DMS153 (cell line): ENCODE results near the gene EDC3.
A peak's percentile ranks its signal among the peaks of the same experiment; 100 is the strongest.
"Not testable (repeated sequence)": the region's sequence is repeated elsewhere in the genome, so short reads cannot be mapped to it uniquely, and the experiment has no call there.

Experiments
- DNase-seq: peaks from one replicate; lab custom pipeline; 2025; lab: John Stamatoyannopoulos, UW

EDC3 gene

DNA sequence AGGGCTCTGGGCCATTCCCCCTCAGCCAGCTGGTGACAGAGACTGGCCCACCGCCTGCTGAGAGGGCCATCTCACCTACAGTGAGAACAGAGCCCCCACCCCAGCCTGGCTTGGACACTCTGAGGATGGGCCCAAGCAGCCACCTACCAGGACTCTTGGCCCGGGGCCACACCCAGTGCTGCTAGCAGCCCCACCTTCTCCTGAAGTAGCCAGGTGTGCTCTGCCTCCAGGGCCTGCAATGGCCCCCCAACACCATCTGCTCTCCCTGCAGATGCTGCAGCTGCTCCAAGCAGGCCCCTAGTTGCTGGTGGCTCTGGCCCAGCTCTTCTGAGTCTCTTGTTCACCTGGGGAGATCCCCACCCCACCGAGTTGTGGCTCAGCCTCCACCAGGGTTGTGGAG lies 87.0 kb downstream of the EDC3 start:
- DNase-seq: no peak

DNA sequence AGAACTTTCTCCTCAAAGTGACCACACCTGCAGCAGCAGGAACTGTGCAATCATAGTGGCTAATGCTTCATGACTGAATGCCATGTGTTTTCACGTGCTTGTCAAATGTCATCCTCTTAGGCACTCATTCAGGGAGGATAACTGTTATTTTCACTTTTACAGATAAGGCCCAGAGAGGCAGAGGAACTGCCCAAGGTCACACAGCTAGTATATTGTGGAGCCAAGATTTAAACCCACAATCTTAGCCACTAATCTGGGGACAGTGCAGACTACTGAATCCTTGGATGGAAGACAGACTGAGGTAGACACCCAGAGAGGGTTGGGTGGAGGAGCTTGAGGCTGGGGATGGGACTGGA lies 90.1 kb downstream of the EDC3 start:
- DNase-seq: no peak

DNA sequence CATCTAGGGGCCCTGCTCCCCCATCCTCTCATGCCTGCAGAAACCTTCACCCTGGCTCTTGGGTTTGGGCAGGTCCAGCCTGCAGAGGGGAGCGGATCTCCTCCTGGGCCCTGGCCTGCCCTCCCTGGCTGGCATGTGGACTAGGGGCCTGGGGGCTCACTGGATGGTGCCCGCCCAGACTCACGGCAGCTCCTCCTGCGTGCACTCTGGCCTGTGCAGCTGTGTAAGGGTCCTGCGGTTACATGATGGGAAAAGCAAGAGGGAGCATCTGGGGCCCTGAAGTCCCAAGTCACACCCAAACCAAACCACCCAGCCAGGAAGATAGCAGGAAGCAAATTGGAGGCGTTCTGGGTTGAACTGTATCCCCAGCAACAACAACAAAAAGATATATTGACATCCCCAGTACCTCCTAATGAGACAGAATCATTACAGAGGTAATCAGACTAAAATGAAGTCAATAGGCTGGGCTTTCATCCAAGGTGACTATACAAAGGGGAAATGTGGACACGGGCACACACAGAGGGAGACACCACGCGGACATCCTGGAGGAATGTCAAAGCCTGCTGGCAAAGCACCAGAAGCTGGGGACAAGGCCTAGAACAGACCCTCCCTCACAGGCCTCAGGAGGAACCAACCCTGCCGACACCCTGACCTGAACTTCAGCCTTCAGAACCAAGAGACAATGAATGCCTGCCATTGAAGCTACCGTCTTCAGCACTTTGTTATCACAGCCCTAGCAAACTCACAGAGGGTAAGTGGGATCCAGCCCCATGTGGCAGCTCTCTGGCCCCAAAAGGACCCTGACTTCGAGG lies 90.6 kb downstream of the EDC3 start:
- DNase-seq: peak; percentile 27

DNA sequence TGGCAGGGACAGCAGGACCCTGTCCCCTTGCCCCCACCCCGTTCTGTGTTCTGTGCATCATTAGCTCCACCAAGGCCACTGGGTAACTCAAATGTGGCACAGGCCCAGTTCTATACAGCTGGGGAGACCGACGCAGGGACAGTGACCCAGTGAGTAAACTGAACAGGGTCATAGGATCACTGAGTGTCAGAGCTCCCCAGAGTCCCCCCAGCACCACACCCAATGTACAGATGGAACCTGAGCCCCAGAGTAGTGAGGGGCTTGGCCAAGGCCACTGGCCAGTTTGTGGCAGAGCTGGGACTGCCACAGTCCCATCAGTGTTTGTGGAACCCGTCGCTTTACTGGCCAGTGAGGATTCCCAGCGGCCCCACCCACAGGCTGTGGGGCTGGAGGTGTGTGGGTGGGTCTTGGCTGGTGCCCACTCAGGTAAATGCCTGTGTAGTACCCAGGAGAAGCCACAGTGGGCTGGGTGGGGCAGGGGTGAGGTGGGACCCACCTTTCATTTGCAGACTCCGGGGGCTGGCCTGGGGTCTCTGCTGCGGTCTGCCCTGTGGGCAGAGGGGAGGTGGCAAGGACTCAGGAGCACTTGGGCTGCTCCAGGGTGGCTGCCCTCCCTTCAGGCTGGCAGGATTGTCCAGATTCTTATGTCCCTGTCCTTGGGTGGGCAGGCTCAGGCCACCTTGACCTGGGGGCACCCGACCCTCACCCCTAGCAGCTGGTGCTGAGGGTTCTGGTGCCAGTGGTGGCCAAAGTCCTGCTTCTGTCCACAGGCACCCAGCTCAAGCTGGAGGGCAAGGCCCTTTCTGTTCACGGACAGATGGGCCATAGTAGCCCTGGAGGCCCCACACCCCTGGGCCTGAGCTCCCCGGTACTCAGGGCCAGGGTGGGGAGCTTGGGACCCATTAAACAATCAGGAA lies 91.8 kb downstream of the EDC3 start:
- DNase-seq: no peak

DNA sequence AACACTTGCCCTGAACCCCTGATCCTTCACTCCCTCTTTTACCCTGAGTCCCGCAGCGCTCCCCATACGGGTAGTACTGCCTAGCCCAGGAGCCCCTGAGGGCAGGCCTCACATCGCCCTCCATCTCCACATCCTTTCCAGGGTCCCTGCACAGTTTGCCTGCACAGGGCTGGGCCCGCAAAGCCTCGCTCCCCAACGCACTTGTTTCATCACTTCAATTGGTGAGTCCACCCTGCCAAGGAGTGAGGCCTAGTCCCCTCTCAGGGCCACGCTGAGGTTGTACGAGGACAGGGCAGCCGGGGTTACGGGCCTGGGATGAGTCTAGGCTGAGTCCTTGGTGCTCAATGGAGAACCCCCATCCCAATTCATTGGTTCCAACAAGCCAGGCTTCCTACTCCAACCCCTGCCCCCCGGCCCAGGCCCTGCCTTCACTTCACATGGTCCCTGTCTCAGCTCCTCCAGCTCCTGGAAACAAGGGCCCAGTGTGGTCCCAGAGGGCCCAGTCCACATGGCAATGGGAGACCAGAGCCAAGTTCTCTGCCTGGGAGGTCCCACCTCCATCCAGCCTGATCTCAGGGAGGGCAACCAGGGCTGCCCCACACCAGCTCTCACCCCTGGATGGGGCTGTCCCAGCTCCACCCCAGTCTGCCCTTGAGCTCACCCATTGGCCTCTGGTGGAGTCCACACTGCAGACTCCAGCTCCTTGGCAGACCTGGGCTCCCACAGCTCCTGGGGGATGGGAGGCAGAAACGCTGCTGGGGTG lies 92.6 kb downstream of the EDC3 start:
- no peak for DNase-seq

DNA sequence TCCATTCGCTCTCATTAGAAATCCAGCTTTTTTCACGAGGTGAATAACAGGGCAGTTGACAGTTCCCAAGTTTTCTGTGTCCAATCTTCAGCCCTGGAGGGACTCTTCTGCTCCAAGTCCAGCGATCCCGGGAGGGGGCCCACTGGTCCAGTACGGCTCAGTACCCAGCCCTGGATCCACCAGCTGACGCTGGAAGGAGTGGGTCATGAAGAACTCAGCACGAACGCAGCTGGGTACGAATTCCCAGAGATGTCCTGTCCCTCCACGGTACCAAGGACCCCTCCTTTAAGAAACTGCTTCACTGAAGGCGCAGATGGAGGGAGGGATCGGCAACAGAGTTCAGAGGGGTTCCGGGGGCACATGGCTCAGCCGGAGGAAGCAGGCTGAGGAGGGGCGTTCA lies 96.7 kb downstream of the EDC3 start:
- no peak for DNase-seq

DNA sequence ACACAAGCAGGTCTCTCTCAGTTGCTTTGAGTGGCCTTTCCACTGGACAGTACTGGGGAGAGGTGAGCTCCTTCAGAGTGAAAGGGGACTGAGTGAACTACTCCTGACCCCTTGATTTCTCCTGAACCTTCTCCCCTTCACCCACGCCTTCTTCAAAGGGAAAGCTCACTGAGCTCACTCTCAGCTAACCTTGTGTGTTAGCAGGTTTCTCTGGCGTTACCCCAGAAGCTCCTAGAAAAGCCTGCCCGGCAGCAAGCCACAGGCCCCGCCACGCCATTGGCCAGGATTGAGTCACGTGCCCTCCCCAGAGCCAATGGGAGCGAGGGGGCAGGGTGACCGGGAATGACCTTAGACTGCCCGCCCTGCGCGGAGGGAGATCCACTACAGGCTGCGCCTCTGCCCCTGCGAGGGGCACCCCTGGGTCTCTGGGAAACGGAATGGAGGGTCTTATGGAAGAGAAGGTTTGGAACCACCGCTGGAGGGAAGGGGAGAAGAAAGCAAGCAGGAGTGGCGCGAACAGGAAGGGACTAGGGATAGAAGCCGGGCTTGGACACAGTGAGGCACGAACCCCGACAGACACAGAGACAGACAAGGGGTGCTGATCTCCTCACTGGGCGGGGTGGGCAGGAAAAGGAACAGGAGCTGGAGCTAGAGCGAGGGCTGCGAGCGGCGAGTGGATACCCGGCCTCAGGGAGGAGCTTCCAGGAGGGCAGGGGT lies 97.5 kb downstream of the EDC3 start:
- peak; percentile 47 for DNase-seq

DNA sequence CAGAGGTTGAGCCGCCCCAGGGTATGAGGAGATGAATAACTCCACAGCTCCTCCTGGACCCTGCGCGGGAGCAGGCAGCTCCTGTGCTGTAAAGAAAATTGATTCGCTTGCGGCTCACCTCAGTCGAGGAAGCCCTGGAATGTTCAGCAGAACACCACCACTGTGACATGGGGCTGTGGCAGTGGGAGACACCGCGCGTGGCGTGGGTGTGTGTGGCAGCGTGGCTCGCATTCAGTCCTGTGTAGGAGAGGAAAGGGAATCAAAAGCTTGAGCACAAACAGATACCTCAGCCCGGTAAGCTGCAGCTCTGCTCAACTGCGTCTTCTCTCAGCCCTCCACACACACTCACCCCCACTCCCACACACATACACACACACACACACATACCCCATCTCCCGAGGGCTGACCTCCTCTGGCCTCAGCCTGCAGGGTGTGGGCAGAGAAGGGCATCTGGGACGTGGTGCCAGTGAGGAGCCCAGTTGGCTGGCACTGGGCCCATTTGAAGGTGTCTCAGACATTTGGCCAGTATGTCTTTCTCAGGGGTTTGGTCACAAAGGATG lies 98.6 kb downstream of the EDC3 start:
- DNase-seq: not testable (repeated sequence)

DNA sequence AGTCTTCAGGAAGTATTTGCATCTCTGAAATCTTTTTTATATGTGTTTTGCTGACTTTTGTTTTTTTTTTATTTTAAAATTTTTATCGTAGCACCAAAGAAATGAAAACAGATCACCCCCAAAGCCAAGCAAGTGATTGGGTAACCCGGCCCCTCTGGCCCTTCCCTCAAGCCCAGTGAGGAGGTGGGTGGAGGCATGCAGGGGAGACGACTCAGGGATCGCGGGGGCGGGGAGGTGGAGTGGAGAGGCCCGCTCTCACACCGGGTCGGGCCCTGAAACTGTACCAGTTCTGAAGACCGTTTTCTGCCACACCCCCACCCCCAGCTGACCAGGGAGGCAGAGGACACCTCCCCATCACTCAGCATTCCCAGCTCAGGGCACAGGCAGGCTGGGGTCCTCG lies 99.1 kb downstream of the EDC3 start:
- not testable (repeated sequence) for DNase-seq

DNA sequence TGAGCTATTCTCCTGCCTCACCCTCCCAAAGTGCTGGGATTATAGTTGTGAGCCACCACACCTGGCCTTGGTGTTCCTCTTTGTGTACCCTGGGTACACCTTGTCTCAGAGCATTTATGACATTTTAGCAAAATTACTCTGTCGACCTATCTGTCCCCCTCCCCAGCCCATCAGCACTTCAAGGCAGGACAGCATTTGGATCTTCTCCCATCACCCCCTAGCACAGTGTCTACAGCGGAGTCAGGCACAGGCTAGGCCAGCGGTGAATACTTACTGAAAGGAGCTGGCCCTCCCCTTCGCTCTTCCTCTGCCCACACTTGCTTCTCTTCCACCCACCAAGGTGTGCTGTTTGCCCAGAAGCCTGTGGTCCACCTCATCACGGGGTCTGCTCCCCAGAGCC lies 100.6 kb downstream of the EDC3 start:
- DNase-seq: no peak

DNA sequence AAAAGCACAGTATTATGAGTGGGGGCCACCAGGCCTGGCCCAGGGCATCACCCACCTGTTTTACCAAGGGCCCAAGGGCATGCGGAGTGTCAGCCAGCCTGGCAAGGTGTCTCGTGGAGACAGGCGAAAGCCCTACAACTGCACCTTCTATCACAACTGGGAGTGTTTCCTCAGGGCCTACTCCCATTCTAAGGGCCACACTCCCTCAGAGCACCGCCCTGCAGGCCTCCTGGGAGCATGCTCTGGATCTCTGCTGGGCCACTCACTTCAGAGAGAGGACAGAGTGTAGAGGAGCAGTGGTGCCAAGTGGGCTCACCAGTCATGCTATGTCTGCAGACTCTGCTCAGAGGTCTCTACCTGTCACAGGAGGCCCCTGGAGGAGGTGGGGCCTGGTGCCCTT lies 101.4 kb downstream of the EDC3 start:
- no peak for DNase-seq

DNA sequence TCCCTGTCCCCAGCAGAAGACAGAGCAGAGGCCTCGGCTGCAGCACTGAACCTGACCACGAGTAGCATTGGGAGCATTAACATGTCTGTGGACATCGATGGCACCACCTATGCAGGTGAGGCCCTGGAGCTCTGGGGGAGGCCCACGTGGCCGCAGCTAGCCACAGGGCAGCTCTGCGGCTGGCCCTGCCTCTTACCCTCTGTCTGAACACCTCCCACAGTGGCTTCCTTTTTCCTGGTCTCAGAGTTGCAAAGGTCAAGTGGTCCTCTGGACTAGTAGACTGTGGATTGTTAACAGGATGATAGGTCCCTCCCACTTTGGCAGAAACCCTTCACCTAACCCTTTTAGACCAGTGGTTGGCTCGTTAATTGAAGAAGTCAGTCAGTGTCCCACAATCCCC lies 102.7 kb downstream of the EDC3 start:
- DNase-seq: no peak

DNA sequence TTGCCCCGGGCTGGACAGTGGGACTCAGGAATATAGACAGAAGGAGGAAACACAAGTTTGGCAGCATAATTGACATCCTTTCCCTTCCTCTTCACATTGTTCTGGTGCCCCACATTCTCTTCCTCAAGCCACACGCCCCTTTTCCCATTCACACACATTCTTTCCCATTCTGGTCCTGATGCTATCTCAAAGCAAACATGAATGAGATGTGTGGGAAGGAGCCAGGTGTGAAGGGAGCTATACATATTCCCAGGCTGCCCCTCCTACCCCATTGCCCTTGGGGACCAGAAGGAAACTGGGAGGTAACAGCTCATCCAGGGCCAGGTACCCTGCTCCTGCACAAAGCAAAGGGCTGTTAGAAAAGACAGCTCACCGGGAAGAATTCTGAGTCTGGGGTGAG lies 103.6 kb downstream of the EDC3 start:
- no peak for DNase-seq

DNA sequence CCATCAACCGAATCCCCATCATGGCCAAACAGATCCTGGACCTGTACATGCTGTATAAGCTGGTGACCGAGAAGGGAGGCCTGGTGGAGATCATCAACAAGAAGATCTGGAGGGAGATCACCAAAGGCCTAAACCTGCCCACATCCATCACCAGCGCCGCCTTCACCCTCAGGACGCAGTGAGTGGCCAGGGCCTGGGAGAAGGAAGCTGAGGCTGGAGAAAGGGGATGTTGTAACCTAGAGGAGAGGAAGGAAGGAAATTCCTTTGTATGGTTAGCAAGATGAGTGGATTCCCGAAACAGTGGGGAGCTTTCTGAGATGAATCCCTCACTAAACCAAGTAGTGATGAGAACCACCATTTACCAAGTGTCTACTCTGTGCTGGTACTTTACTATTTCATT lies 106.0 kb downstream of the EDC3 start:
- no peak for DNase-seq

DNA sequence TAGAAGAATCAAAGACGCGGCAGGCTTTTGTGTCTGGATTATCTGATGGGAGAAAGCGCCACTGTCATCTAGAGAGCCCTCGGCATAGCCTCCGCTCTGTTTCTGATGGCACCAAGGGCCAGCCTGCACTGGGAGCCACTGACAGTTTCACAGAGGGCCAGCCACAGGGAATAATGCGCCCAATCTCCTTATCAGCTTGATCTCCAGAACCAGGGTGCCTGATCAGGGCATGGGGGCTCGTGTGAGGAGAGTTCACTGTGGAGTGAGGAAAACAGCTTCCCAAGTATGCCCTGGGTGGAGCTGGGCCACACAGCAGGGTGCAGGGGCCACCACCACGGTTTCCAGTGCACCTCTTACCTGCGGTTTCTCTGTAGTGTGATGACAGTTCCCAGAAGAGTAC lies 110.0 kb downstream of the EDC3 start:
- DNase-seq: no peak

DNA sequence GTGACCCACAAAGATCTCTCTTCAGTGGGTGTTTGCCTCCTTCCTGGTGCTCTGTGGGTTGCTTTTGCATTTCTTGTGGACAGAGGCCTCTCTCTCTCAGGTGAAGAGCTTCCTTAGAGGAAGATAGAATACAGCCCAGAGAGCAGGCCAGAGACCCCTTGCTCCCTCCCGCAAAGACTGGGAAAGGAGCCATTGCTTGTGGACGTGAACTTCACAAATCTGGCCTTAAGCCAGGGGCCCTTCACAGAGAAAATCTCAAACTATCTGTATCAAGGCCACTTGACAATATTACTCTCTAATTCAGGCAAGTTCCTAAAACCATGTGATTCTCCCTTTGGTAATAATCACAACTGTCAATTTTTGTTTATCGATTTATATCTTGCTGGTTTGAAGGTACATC lies 110.6 kb downstream of the EDC3 start:
- DNase-seq: no peak

DNA sequence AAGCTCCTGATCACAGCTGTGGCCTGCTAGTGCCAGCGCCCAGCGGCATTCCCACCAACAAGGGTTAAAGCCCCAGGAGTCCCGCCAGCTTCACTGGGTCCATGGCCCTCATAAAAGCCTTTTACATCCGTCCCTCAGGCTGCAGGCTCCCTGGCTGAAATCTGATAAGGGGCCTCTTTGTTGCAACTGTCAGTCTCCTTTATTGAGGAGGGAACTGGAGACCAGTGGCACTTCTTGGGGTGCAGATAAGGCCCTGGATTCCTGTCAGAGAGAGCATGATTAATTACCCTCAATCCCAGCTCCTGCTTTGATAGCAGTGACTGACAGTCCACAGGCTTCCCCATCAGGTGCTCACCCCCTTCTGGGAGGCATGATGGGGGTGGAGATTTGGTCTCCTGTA lies 111.0 kb downstream of the EDC3 start:
- DNase-seq: no peak

DNA sequence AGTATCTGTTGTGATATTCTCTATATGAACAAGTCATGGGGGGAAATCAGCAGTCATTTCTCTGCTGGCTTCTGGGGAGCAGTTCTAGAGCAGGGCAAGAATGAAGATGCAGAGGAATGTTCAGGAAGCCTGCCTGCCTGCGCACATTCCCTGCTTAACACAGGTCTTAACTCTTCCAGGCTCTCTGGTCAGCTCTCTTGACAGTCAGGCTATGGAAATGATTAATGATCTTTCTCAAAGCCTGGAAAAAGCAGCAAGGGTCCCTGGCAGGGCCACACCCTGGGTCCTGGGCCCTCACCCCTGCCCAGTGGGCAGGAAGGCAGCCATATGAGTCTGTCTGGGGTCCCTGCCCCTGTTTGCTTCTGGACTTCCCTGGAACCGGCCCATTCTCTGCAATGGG lies 111.6 kb downstream of the EDC3 start:
- DNase-seq: no peak
